ENCODE data around the gene CCR1.

The CCR1 gene

GRCh38 chr3:46231323-46231722, 23.2 kb upstream of the CCR1 start:
- Histone ChIP-seq H3K27ac (no peak overlapping the region), H3K9me3 (peaks cover 0 to 5% (median 0%) of the 10 kb centered on the region in 3 donors), H3K4me3 (no peak overlapping the region), H3K4me1 (no peaks in the 10 kb centered on the region), H3K27me3 (peaks cover 0 to 3% of the 10 kb centered on the region in 2 donors), H3K36me3 (no peaks in the 10 kb centered on the region)
- DNase-seq: no peak
- intact Hi-C loops (cut with DNase I; ENCODE audit: low total_unique reads): no loop called here
- TF ChIP-seq CTCF (IDR thresholded peaks at IDR 0.05): no peak

GRCh38 chr3:46228260-46229242, 20.4 kb upstream of the CCR1 start:
- intact Hi-C loops (cut with DNase I; ENCODE audit: low total_unique reads): no loop called here
- H3K27ac ChIP-seq: no peak overlapping the region
- DNase-seq: peak in 1 of 2 donors; percentile 67

GRCh38 chr3:46222435-46223161, 14.5 kb upstream of the CCR1 start:
- Histone ChIP-seq H3K4me3 (no peak overlapping the region), H3K36me3 (no peaks in the 10 kb centered on the region), H3K4me1 (no peaks in the 10 kb centered on the region), H3K9me3 (peaks cover 0 to 7% (median 0%) of the 10 kb centered on the region in 3 donors), H3K27ac (no peak overlapping the region), H3K27me3 (peaks cover 0 to 4% of the 10 kb centered on the region in 2 donors)
- intact Hi-C loops (cut with DNase I; ENCODE audit: low total_unique reads): no loop called here
- no peak for TF ChIP-seq CTCF (IDR thresholded peaks at IDR 0.05)
- no peak for DNase-seq

More at GRCh38 chr3:46228260-46229242, 20.4 kb upstream of the CCR1 start:
- Histone ChIP-seq H3K4me3 (no peak overlapping the region), H3K9me3 (peaks cover 0 to 7% (median 0%) of the 10 kb centered on the region in 3 donors), H3K36me3 (no peaks in the 10 kb centered on the region), H3K27me3 (peaks cover 0 to 3% of the 10 kb centered on the region in 2 donors), H3K4me1 (no peaks in the 10 kb centered on the region)
- TF ChIP-seq CTCF (IDR thresholded peaks at IDR 0.05): no peak

- no peak for DNase-seq
- intact Hi-C loops (cut with DNase I; ENCODE audit: low total_unique reads): no loop called here
- peaks cover 0 to 6% (median 0%) of the 10 kb centered on the region in 3 donors for H3K9me3 ChIP-seq
- no peak overlapping the region for H3K4me3 ChIP-seq
- H3K27ac ChIP-seq: no peak overlapping the region
- peaks cover 0 to 4% of the 10 kb centered on the region in 2 donors for H3K27me3 ChIP-seq
- no peaks in the 10 kb centered on the region for H3K36me3 ChIP-seq
- no peaks in the 10 kb centered on the region for H3K4me1 ChIP-seq
- no peak for TF ChIP-seq CTCF (IDR thresholded peaks at IDR 0.05)
Observed at GRCh38 chr3:46221938-46222337, 13.8 kb upstream of the CCR1 start.

- no peak for TF ChIP-seq CTCF (IDR thresholded peaks at IDR 0.05)
- DNase-seq: no peak
- intact Hi-C loops (cut with DNase I; ENCODE audit: low total_unique reads): no loop called here
- H3K27ac ChIP-seq: no peak overlapping the region
- no peak overlapping the region for H3K4me3 ChIP-seq
- H3K9me3 ChIP-seq: peaks cover 0 to 3% (median 0%) of the 10 kb centered on the region in 3 donors
- H3K27me3 ChIP-seq: peaks cover 0 to 4% of the 10 kb centered on the region in 2 donors
- H3K36me3 ChIP-seq: no peaks in the 10 kb centered on the region
- no peaks in the 10 kb centered on the region for H3K4me1 ChIP-seq
Observed at GRCh38 chr3:46221391-46221790, 13.3 kb upstream of the CCR1 start.
